Cardiac muscle cell (in vitro differentiated cells and primary cell): Measurements from ENCODE around the gene EGFL7. TPM values are rescaled to one million over a fixed set of nuclear protein-coding genes. Genes with fewer than 3 reads are reported as not detected.
A peak's percentile ranks its signal among the peaks of the same experiment; 100 is the strongest.

ENCODE experiments used
- DNase-seq, 2 donors: peaks; one replicate each; pipeline versions ENCODE4 v3.0.0 to v3.0.0-alpha.2; 2010 to 2017; ENCODE audit warnings: low read depth in 1 of 2, low spot score in 1 of 2
- H3K27ac ChIP-seq: fragments of 200-600 bp; sonication (generic); 2 replicates; pipeline ENCODE4 v1.5.1; 2016
- H3K27me3 ChIP-seq: fragments of 200-600 bp; sonication (generic); 2 replicates; pipeline ENCODE4 v1.6.0; 2016; ENCODE audit warnings: control low read depth
- H3K36me3 ChIP-seq: fragments of 200-600 bp; sonication (generic); 2 replicates; pipeline ENCODE4 v1.5.1; 2016; ENCODE audit warnings: control low read depth
- H3K4me1 ChIP-seq: fragments of 200-600 bp; sonication (generic); 2 replicates; pipeline ENCODE4 v1.8.1; 2017; ENCODE audit warnings: low read depth, mild to moderate bottlenecking, mixed run types
- H3K4me3 ChIP-seq: fragments of 200-600 bp; sonication (generic); 2 replicates; pipeline ENCODE4 v1.5.1; 2016; ENCODE audit warnings: mild to moderate bottlenecking
- H3K9me3 ChIP-seq: fragments of 200-600 bp; sonication (generic); 2 replicates; pipeline ENCODE4 v1.5.1; 2017; ENCODE audit warnings: low read depth, mild to moderate bottlenecking, control low read depth
- polyA plus RNA-seq: library from polyadenylated mRNA; unstranded; fragments of >200 nt; fragmentation: Nextera tagmentation; extraction: Ambion mirVana; gene quantifications from 2 replicates; pipeline ENCODE4 v1.2.1, GENCODE V29; 2016
- total RNA-seq: library from RNA; depleted of rRNA; stranded (reverse); fragments of >200 nt; gene quantifications from 2 replicates; pipeline ENCODE4 v1.2.3, GENCODE V29; 2016
- TF ChIP-seq, protein P1 (sequence below): IDR thresholded peaks from 2 replicates; pipeline ENCODE4 v1.5.1; 2012; ENCODE audit warnings: low read depth, mild to moderate bottlenecking, low read length

EGFL7 gene
- total and polyA plus RNA-seq, 2 experiments from 2014 or later, result 50.9 to 82.9 TPM

DNA sequence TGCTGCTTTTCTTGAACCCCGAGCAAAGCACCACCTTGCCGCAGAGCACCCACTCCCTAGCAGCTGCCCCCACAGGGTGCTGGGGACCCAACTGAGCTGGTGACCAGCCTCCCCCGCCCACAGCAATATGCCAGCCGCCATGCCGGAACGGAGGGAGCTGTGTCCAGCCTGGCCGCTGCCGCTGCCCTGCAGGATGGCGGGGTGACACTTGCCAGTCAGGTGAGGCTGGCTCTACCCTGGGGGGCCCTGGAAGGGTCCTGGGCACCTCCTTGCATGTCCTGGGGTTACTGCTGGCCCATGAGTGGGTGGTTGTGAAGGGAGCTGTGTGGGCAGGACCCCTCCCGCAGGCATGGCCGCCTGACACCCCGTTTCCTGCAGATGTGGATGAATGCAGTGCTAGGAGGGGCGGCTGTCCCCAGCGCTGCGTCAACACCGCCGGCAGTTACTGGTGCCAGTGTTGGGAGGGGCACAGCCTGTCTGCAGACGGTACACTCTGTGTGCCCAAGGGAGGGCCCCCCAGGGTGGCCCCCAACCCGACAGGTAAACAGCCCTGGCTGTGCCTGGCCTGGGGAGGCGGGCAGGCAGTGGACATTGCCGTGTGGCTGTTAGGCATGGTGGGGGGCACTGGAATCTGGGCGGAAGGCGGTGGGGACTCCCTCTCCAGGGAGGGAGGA lies 7.2 kb downstream of the EGFL7 start:
- TF ChIP-seq, protein P1, sequence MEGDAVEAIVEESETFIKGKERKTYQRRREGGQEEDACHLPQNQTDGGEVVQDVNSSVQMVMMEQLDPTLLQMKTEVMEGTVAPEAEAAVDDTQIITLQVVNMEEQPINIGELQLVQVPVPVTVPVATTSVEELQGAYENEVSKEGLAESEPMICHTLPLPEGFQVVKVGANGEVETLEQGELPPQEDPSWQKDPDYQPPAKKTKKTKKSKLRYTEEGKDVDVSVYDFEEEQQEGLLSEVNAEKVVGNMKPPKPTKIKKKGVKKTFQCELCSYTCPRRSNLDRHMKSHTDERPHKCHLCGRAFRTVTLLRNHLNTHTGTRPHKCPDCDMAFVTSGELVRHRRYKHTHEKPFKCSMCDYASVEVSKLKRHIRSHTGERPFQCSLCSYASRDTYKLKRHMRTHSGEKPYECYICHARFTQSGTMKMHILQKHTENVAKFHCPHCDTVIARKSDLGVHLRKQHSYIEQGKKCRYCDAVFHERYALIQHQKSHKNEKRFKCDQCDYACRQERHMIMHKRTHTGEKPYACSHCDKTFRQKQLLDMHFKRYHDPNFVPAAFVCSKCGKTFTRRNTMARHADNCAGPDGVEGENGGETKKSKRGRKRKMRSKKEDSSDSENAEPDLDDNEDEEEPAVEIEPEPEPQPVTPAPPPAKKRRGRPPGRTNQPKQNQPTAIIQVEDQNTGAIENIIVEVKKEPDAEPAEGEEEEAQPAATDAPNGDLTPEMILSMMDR, result no peak
- Histone ChIP-seq H3K27ac (no peak overlapping the region), H3K4me3 (no peak overlapping the region), H3K4me1 (peaks cover 12% of the 10 kb centered on the region), H3K9me3 (no peaks in the 10 kb centered on the region), H3K36me3 (no peaks in the 10 kb centered on the region), H3K27me3 (no peaks in the 10 kb centered on the region)
- DNase-seq, result no peak

DNA sequence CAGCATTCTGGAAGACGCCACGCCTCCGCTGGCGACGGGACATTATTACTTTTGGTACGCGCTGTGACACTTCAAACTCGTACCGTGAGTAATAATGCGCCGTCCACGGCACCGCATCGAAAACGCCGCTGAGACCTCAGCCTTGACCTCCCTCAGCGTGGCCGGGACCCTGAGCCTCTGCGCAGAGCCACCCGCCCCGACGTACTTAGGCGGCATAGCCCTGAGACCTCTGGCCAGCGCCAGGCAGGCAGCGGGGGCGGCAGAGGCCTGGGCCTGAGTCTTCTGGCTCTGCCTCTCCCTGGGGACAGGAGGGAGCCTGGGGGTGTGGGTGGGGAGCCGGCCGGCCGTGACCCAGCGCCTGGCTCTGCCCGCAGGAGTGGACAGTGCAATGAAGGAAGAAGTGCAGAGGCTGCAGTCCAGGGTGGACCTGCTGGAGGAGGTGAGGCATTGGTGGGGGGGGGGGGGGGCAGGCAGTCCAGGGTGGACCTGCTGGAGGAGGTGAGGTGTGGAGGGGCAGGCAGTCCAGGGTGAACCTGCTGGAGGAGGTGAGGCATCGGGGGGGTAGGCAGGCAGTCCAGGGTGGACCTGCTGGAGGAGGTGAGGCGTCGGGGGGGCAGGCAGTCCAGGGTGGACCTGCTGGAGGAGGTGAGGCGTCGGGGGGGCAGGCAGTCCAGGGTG lies 8.0 kb downstream of the EGFL7 start:
- TF ChIP-seq, protein P1, result no peak

DNA sequence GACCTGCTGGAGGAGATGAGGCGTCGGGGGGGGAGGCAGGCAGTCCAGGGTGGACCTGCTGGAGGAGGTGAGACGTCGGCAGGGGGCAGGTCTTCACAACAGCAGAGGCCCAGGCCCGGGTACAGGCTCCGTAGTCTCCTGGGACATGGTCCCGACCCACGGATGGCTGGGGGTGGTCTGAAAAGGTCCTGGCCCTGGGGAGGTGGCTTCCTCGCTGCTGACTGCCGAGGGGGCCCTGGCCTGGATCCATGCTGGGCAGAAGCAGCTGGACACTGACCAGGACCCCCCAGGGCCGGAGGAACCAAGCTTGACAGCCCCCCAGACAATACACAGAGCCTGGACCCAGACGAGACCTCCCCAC lies 8.5 kb downstream of the EGFL7 start:
- H3K4me3 ChIP-seq, result no peak overlapping the region
- H3K4me1 ChIP-seq, result peaks cover 12% of the 10 kb centered on the region
- TF ChIP-seq, protein P1, result no peak
- no peaks in the 10 kb centered on the region for H3K9me3 ChIP-seq
- no peaks in the 10 kb centered on the region for H3K36me3 ChIP-seq
- no peaks in the 10 kb centered on the region for H3K27me3 ChIP-seq
- H3K27ac ChIP-seq, result no peak overlapping the region
- no peak for DNase-seq

More for the DNA sequence above, 8.0 kb downstream of the EGFL7 start:
- Histone ChIP-seq H3K27me3 (no peaks in the 10 kb centered on the region), H3K36me3 (no peaks in the 10 kb centered on the region), H3K27ac (no peak overlapping the region), H3K4me3 (no peak overlapping the region), H3K9me3 (no peaks in the 10 kb centered on the region), H3K4me1 (peaks cover 12% of the 10 kb centered on the region)
- no peak for DNase-seq

DNA sequence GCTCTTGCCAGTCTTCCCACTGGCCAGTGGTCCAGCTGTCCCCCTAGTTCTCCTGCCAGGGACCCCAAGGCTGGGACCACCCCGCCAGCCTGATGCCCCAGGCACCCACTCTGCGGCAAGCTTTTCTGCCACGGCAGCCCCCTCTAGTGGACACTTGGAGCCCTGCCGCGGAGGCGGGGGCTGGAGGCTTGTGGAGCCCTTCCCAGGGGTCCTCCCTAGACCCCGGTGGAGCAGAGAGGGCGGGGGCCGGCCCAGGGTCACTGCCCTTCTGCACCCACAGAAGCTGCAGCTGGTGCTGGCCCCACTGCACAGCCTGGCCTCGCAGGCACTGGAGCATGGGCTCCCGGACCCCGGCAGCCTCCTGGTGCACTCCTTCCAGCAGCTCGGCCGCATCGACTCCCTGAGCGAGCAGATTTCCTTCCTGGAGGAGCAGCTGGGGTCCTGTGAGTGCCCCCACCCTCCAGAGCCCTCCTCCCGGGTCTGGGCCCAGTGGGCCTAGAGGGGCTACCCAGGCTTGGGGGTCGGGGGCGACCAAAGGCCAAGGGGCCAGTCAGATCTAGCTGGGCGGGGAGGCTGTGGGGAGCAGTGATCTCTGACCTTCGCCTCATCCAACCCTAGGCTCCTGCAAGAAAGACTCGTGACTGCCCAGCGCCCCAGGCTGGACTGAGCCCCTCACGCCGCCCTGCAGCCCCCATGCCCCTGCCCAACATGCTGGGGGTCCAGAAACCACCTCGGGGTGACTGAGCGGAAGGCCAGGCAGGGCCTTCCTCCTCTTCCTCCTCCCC lies 9.1 kb downstream of the EGFL7 start:
- TF ChIP-seq, protein P1, result peak; percentile 89
- Histone ChIP-seq H3K27ac (no peak overlapping the region), H3K36me3 (no peaks in the 10 kb centered on the region), H3K9me3 (no peaks in the 10 kb centered on the region), H3K27me3 (no peaks in the 10 kb centered on the region), H3K4me1 (peaks cover 8% of the 10 kb centered on the region), H3K4me3 (no peak overlapping the region)
- peak; percentile 31 to 66 for DNase-seq

DNA sequence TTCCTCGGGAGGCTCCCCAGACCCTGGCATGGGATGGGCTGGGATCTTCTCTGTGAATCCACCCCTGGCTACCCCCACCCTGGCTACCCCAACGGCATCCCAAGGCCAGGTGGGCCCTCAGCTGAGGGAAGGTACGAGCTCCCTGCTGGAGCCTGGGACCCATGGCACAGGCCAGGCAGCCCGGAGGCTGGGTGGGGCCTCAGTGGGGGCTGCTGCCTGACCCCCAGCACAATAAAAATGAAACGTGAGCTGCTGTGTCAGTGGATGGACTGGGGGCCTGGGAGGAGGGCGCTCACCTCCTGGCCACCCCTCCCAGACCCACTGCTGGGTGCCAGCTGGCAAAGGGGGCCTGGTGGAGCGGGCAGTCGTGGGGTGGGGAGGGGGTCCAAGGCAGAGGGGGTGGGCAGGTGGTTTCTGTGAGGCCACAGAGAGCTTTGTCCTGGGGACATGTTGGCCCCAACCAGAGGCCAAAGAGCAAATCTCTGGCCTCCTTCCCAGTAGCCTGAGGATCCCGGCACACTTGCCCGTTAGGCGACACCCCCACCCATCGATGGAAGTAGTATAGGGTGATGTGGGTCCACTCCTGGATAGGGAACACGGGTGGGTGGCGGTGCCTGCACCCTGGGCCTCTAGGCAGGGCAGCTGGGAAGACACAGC lies 9.8 kb downstream of the EGFL7 start:
- Histone ChIP-seq H3K27ac (peak overlapping the region; percentile 28), H3K4me1 (peaks cover 1% of the 10 kb centered on the region), H3K4me3 (no peak overlapping the region), H3K27me3 (no peaks in the 10 kb centered on the region), H3K36me3 (no peaks in the 10 kb centered on the region), H3K9me3 (no peaks in the 10 kb centered on the region)
- no peak for DNase-seq
- TF ChIP-seq, protein P1, result no peak
